Colon (tissue), 2 donors: ENCODE measurements around the gene RNASE9.
"Not testable (repeated sequence)": the region's sequence is repeated elsewhere in the genome, so short reads cannot be mapped to it uniquely, and the experiment has no call there.

Experiments used
- FAIRE-seq: peaks from 2 replicates; lab custom pipeline; 2012; peaks lifted over from hg19 to GRCh38; lab: Jason Lieb, UNC
- donor health status: control.
- donor health status: control.

RNASE9 gene

DNA sequence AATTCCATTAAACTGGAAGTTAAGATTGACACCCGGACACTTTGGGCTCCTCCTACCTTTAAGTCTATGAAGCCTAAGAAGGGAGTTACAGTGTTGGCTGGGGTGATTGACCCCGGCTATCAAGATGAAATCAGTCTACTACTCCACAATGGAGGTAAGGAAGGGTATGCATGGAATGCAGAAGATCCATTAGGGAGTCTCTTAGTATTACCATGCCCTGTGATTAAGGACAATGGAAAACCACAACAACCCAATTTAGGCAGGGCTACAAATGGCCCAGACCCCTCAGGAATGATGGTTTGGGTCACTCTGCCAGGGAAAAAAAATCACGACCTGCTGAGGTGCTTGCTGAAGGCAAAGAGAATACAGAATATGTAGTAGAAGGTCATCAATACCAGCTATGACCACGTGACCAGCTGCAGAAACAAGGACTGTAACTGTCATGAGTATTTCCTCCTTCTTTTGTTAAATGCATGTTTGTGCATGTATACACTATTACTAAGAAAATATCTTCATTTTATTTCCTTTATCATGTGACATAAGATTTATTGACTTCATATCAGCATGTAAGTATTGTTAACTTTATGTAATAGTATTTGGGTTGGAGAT is 11.6 kb upstream of the RNASE9 start:
- FAIRE-seq, result not testable (repeated sequence)

- not testable (repeated sequence) for FAIRE-seq
Measured at GRCh38 chr14:20570720-20571119, 9.9 kb upstream of the RNASE9 start.

- not testable (repeated sequence) for FAIRE-seq
Measured at GRCh38 chr14:20569865-20570264, 9.0 kb upstream of the RNASE9 start.

GRCh38 chr14:20569066-20569465 is 8.2 kb upstream of the RNASE9 start:
- no peak for FAIRE-seq

DNA sequence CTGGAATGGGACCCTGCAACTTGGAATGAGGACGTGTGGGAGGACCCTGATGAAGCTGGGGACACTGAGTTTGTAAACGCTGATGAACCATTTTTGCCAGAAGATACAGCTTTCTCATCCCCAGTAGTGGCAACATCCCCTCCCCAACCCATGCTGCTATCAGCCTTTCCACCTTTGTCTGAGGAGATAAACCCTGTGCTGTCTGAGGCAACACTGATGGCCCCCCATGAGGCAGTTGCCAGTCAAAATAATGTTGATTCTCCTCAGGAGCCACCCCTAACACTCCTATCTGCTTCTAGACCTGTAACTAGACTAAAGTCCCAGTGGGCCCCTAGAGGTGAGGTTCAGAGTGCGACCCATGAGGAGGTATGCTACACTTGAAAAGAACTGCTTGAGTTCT is 7.5 kb upstream of the RNASE9 start:
- FAIRE-seq, result no peak

GRCh38 chr14:20567199-20567598 is 6.4 kb upstream of the RNASE9 start:
- not testable (repeated sequence) for FAIRE-seq

GRCh38 chr14:20564501-20564997 is 3.7 kb upstream of the RNASE9 start:
- FAIRE-seq, result no peak

- FAIRE-seq, result no peak
Measured at GRCh38 chr14:20563971-20564370, 3.1 kb upstream of the RNASE9 start.

- no peak for FAIRE-seq
Measured at GRCh38 chr14:20559461-20559904, 1.4 kb downstream of the RNASE9 start.

- no peak for FAIRE-seq
Measured at GRCh38 chr14:20557212-20557542, 3.7 kb downstream of the RNASE9 start.

- FAIRE-seq, result no peak
Measured at GRCh38 chr14:20556500-20557211, 4.2 kb downstream of the RNASE9 start.

DNA sequence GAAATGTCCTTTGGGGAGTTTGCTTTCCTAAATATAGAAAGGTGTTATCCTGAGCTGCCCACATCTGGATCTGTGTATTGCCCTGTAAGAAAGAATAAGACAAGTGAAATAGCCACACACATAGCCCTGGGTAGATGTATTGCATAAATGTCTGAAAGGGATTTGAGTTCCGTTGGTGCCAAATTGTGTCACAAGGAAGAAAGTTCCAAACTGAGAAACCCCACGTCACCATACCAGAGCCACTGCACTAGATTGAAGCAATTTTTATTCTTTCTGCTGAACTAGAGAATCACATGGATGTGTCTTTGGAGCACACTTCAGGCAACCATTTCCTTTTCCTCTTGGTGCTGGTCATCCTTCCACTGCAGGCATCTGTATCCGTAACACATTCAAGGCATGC is 5.0 kb downstream of the RNASE9 start:
- no peak for FAIRE-seq

DNA sequence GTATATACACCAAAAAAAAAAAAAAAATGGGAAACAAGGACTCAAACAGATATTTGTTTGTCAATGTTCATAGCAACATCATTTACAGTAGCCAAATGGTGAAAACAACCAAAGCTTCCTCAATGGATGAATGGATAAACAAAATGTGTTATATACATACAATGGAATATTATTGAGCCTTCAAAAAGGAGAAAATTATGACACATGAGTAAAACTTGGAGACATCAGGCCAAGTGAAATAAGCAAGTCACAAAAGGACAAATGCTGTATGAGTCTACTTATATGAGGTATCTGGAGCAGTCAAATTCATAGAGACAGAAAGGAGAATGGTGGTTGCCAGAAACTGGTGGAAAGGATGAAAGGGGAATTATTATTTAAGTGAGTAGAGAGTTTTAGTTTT is 7.8 kb downstream of the RNASE9 start:
- FAIRE-seq, result no peak

DNA sequence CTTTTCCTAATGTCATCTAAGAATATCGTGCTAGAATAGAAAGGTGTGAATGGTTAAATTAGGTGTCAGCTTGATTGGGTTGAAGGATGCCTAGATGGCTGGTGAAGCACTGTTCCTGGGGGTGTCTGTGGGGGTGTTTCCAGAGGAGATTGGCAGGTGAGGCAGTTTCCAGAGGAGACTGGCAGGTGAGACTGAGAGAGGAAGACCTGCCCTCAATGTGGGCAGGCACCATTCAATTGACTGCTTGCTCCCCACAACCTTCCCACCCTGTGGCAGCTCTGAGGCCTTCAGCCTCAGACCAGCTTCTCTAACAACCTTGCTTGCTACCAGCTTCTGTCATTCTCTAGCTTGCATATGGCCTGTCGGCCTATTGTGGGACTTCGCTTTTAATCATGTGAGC is 9.2 kb downstream of the RNASE9 start:
- FAIRE-seq, result no peak

DNA sequence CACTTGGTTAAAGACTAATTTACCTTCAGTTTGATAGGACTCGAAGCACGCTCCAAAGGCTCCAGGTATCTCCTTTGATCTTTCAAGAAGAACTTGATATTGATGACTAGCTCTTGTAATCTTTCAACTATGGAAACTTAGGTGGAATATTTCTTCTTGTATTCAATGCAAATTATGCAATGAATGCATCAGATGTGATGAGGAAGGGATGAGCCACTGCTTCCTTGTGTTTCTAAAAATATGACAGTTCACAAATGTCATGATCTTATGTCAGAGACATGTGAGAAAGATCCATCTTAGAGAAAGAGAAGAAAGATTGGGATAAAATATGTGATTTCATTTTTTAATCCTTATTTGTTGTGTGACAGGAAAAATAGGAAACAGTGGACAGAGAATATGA is 9.9 kb downstream of the RNASE9 start:
- no peak for FAIRE-seq

GRCh38 chr14:20548414-20549158 is 12.3 kb downstream of the RNASE9 start:
- no peak for FAIRE-seq

- FAIRE-seq, result no peak
Measured at GRCh38 chr14:20546877-20547276, 14.0 kb downstream of the RNASE9 start.

DNA sequence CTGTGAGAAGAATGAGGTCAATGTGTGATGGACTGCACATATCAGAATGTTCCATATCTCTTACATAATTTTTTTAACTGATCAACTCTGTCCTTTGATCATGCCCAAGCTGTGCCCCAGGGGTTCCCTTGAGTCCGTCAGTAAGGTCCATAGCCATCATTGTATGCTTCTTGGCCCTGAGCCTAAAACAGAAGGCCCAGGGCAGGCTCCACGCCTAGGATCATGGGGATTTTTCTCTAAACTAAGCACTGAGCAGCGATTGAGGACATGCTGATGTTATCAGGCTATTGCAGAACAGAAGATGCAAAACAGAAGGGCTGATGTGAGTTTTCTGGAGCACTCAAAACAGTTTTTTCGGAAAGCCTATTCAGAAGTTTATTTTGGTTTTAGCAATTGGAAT is 20.9 kb downstream of the RNASE9 start:
- no peak for FAIRE-seq

DNA sequence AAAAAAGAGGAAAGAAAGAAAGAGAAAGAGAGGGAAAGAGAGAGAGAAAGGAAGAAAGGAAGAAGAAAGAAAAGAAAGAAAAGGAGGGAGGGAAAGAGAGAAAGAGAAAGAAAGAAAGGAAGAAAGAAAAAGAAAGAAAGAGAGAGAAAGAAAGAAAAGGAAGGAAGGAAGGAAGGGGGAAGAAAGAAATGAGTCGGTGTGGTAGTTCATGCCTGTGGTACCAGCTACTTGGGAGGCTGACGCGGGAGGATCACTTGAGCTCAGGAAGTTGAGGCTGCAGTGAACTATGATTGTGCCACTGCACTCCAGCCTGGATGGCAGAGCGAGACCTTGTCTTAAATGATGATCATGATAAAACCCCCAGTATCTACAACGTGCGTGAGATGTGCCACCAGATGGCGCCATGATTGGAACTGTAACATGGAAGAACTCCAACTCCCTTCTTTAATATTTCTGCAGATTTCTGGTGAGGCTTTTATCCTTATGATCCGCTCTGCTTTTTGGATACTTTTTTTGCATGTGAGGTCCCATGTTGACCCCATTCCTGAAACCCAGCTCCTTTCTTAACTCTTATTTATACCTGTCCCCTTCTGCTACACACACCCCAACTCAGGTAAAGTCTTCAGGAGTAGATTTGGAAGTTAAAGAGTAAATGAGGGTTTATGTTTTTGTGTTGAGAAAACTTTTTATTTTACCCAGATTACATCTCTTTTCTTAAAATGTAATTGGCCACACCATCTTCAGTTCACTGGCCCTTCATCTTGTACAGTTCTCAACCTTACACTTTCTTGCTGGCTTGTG is 29.9 kb downstream of the RNASE9 start:
- FAIRE-seq, result no peak

DNA sequence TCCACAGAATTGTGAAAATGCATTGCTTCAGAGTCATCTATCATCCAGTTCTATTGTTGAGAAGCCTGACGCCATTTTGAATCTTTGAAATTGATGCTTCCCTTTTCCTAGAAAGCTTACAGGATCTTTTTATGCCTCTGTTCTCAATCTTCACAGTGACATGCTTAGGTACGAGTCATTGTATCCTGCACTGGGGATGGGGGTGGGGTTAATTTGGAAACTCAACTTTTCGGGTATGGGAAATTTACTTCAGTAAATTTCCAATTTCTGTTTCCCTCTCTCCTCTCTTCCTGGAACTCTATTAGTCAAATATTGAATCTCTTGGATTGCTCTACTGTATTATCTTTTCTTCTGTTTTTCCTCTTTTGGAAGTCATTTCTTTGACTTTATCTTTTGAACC is 31.0 kb downstream of the RNASE9 start:
- FAIRE-seq, result no peak

DNA sequence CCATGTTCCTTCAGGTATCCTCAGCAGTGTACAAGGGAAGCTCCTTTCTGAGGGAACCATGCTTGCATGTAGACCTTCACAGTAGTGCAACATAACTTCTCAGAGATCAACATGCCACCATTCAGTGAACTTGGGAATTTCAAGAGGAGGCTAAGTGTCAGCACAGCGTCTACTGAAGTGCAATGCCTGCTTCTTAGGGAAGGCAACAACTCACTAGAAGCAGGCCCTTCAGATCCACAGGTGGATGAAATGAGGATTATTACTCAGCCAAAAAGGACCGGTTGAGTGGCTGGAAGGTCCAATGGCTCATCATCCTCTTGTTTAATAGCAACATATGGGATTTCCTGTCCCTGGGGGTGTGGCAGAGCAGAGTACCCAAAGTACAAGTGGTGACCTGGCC is 36.8 kb downstream of the RNASE9 start:
- FAIRE-seq, result no peak

DNA sequence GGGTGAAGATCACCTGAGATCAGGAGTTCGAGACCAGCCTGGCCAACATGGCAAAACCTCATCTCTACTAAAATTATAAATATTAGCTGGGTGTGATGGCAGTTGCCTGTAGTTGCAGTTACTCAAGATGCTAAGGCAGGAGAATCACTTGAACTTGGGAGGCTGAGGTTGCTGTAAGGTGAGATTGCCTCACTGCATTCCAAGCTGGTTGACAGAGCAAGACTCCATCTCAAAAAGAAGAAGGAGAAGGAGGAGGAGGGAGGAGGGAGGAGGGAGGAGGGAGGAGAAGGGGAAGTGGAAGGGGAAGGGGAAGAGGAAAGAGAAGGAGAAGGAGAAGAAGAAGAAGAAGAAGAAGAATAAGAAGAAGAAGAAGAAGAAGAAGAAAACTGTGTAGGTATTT is 38.5 kb downstream of the RNASE9 start:
- FAIRE-seq, result no peak
